ENCODE measurements around the gene GTF3C4. TPM values are rescaled to one million over a fixed set of nuclear protein-coding genes. Genes with fewer than 3 reads are reported as not detected.
A peak's percentile ranks its signal among the peaks of the same experiment; 100 is the strongest.

Gene GTF3C4
- total RNA-seq, 2 donors from 2014 or later: 6.2 to 6.9 TPM

DNA sequence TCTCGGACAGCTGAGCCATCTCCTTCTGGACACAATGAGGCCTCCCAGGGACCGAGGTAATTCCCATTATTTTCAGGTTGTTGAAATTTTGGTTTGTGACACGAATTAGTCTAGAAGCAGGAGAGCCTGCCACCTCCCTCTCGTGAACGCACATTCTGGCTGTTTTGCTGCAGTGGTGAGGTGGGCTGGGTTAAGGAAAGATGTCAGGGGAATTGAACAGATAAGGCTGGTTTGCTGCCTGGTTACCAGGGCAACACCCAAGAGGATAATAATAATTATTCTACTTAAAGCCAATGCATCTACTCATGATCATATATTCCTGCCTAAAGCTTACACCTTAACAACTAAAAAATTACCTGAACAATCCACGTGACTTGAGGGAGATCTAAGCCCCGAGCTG, 38.6 kb upstream of the GTF3C4 start:
- intact Hi-C loops (cut with DNase I): no loop called here
- Histone ChIP-seq H3K27ac (no peak overlapping the region), H3K27me3 (no peaks in the 10 kb centered on the region), H3K36me3 (replicated peaks in 1 of 2; ENCODE audit: insufficient read depth in 1 of 2, low read depth in 2 of 2) (peaks cover 0 to 12% of the 10 kb centered on the region in 2 donors), H3K9me3 (no peaks in the 10 kb centered on the region), H3K4me1 (no peaks in the 10 kb centered on the region), H3K4me3 (no peak overlapping the region)
- DNase-seq (no peak), ATAC-seq (no peak)
- 86 to 89% methylated on average over 7 of the region's 7 CpGs for WGBS, 2 donors
- TF ChIP-seq, protein P1, sequence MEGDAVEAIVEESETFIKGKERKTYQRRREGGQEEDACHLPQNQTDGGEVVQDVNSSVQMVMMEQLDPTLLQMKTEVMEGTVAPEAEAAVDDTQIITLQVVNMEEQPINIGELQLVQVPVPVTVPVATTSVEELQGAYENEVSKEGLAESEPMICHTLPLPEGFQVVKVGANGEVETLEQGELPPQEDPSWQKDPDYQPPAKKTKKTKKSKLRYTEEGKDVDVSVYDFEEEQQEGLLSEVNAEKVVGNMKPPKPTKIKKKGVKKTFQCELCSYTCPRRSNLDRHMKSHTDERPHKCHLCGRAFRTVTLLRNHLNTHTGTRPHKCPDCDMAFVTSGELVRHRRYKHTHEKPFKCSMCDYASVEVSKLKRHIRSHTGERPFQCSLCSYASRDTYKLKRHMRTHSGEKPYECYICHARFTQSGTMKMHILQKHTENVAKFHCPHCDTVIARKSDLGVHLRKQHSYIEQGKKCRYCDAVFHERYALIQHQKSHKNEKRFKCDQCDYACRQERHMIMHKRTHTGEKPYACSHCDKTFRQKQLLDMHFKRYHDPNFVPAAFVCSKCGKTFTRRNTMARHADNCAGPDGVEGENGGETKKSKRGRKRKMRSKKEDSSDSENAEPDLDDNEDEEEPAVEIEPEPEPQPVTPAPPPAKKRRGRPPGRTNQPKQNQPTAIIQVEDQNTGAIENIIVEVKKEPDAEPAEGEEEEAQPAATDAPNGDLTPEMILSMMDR (IDR thresholded peaks at IDR 0.05): no peak
- no peak for TF ChIP-seq POLR2A (IDR thresholded peaks at IDR 0.05)

DNA sequence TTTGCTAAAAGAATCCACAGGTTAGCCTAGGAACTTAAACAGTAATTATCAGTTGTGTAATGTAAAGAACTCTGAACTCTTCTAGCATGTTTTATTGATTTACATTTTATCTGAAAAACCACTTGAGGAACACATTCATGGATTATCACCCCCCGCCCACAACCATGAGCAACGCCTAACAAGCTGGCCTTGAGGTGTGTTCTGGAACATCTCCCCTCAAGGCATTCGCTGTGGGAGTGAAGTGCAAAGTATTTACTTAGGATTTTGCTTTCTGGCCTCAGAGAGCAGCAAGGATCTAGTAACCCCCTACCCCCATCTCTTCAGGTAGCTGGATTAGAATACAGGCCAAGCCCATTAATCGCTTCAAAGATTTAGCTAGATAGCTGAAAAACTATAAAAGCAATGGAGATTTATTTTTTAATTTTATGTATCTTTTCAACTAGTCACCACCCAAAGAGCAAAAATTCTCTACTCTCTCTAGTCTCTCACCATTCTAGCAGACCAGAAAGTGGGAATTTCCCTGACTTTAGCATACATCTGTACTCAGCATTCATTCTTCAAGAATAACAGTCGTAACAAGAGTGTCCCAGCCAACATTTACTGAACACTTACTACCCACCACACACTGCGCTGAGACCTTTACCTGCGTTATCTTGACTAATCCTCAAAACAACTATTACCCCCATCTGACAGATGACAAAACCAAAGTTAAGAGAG, 37.7 kb upstream of the GTF3C4 start:
- Histone ChIP-seq H3K9me3 (no peaks in the 10 kb centered on the region), H3K27ac (no peak overlapping the region), H3K4me3 (no peak overlapping the region), H3K4me1 (no peaks in the 10 kb centered on the region), H3K36me3 (replicated peaks in 1 of 2; ENCODE audit: insufficient read depth in 1 of 2, low read depth in 2 of 2) (peaks cover 0 to 12% of the 10 kb centered on the region in 2 donors), H3K27me3 (no peaks in the 10 kb centered on the region)
- ATAC-seq (no peak), DNase-seq (no peak)
- intact Hi-C loops (cut with DNase I): no loop called here
- WGBS, 2 donors: 79 to 85% methylated on average over 7 of the region's 7 CpGs
- TF ChIP-seq, protein P1 (IDR thresholded peaks at IDR 0.05): no peak
- no peak for TF ChIP-seq POLR2A (IDR thresholded peaks at IDR 0.05)

DNA sequence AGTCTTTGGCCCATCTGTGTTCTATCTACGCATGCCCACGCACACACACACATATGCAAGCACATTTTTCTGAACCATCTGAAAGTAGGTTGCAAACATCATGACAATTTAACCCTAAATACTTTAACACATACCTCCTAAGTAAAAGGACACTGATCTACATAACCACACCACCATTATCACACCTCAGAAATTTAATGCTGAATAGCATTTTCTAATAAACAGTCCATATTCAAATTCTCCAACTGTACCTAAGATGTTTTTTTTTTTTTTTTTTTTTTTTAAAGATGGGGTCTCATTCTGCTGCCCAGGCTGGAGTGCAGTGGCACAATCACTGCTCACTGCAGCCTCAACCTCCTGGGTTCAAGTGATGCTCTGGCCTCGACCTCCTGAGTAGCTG, 35.9 kb upstream of the GTF3C4 start:
- no peak for DNase-seq
- WGBS, 2 donors: 90 to 99% methylated on average over 3 of the region's 3 CpGs
- intact Hi-C loops (cut with DNase I): no loop called here
- Histone ChIP-seq H3K27ac (no peak overlapping the region), H3K4me1 (peaks cover 5% of the 10 kb centered on the region), H3K9me3 (no peaks in the 10 kb centered on the region), H3K36me3 (replicated peaks in 1 of 2; ENCODE audit: insufficient read depth in 1 of 2, low read depth in 2 of 2) (peaks cover 0 to 6% of the 10 kb centered on the region in 2 donors), H3K4me3 (no peak overlapping the region), H3K27me3 (no peaks in the 10 kb centered on the region)
- ATAC-seq: no peak
- TF ChIP-seq, protein P1 (IDR thresholded peaks at IDR 0.05): no peak
- TF ChIP-seq POLR2A (IDR thresholded peaks at IDR 0.05): no peak

DNA sequence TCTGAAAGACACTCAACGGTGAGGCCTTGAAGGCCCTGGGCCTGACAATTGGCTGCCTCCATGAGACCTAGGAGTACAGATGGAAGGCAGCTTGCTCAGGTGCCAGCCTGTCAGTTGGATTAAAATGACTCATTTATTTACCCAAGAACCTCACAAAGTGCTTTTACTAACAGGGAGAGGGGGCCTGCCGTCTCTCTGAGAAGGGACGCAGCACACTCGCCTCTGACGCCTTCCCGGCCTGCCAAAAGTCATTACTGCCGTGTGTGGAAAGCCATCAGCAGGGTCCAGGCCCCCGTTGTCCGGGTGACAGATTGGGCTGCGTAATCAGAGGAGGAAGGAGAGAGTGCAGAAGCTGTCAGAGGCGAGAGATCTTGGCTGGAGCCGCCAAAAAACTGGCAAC, 32.9 kb upstream of the GTF3C4 start:
- Histone ChIP-seq H3K27me3 (no peaks in the 10 kb centered on the region), H3K36me3 (replicated peaks in 1 of 2; ENCODE audit: insufficient read depth in 1 of 2, low read depth in 2 of 2) (peaks cover 0 to 2% of the 10 kb centered on the region in 2 donors), H3K4me1 (peaks cover 5% of the 10 kb centered on the region), H3K27ac (peak overlapping the region in 1 of 4 donors; percentile 34), H3K4me3 (no peak overlapping the region), H3K9me3 (no peaks in the 10 kb centered on the region)
- WGBS, 2 donors: 80 to 81% methylated on average over 12 of the region's 12 CpGs
- ATAC-seq (peak; percentile 53), DNase-seq (peak in 3 of 4 donors; percentile 51 to 63 (median 52))
- TF ChIP-seq POLR2A (IDR thresholded peaks at IDR 0.05): no peak
- TF ChIP-seq, protein P1 (IDR thresholded peaks at IDR 0.05): no peak
- intact Hi-C loops (cut with DNase I): no loop called here

DNA sequence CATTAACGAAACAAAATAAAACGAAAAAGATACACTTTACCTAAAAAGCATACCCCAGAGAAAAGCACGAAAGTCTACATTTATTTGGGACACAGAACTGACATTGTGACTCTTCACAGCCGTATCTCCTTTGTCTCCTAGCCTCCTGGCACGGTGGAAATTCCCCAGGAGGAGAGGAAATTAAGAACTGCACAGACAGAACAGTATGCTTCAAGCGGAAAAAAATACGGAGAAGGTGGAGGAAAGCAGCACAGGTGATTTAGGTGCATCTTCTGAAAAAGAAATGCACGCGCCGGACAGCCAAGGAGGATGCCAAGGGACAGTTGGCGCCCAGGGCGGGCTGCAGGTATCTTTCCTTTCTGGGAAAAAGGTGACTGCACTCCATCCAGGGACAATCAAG, 32.5 kb upstream of the GTF3C4 start:
- 86 to 90% methylated on average over 12 of the region's 12 CpGs for WGBS, 2 donors
- intact Hi-C loops (cut with DNase I): no loop called here

More for the DNA sequence above, 32.5 kb upstream of the GTF3C4 start:
- ATAC-seq (no peak), DNase-seq (no peak)
- Histone ChIP-seq H3K27ac (peak overlapping the region in 1 of 4 donors; percentile 34), H3K9me3 (no peaks in the 10 kb centered on the region), H3K4me1 (peaks cover 5% of the 10 kb centered on the region), H3K4me3 (no peak overlapping the region), H3K27me3 (no peaks in the 10 kb centered on the region), H3K36me3 (replicated peaks in 1 of 2; ENCODE audit: insufficient read depth in 1 of 2, low read depth in 2 of 2) (peaks cover 0 to 2% of the 10 kb centered on the region in 2 donors)
- TF ChIP-seq, protein P1 (IDR thresholded peaks at IDR 0.05): no peak
- TF ChIP-seq POLR2A (IDR thresholded peaks at IDR 0.05): no peak

Measured in body of pancreas (tissue), 4 donors.